Inflammatory macrophage treated with lipopolysaccharide for 1 hour (primary cell): ENCODE data around the gene AHNAK2.
A peak's percentile ranks its signal among the peaks of the same experiment; 100 is the strongest.
"Not testable (repeated sequence)": the region's sequence is repeated elsewhere in the genome, so short reads cannot be mapped to it uniquely, and the experiment has no call there.

Experiments used
- DNase-seq, 2 donors: peaks; one replicate each; pipeline ENCODE4 v3.0.0-alpha.2; 2020 to 2022

The AHNAK2 gene

DNA sequence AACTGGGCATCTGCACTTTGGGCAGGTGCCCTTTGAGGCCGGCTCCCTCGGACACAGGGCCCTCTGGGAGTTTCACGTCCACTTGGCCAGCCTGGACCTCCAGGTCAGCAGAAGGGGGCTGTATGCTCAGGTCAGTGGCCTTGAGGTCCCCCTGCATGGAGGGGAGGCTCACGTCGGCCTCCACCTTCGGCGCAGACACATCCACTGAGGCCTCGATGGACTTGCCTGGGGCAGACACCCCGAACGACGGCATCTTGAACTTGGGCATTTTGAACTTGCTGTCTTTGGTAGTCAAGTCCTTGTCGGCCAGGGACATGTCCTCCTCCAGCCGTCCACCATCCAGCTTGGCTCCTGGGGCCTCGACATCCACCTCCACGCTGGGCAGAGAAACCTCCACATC is 27.5 kb downstream of the AHNAK2 start:
- DNase-seq: not testable (repeated sequence)

DNA sequence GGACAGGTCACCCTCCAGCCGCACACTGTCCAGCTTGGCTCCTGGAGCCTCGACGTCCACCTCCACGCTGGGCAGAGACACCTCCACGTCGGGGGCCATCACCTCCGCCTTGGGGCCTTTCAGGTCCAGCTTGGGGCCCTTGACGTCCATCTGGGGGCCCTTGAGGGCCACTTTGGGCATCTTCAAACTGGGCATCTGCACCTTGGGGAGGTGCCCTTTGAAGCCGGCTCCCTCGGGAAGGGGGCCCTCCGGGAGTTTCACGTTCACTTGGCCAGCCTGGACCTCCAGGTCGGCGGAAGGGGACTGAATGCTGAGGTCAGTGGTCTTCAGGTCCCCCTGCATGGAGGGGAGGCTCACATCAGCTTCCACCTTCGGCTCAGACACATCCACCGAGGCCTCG is 28.2 kb downstream of the AHNAK2 start:
- DNase-seq: no peak

DNA sequence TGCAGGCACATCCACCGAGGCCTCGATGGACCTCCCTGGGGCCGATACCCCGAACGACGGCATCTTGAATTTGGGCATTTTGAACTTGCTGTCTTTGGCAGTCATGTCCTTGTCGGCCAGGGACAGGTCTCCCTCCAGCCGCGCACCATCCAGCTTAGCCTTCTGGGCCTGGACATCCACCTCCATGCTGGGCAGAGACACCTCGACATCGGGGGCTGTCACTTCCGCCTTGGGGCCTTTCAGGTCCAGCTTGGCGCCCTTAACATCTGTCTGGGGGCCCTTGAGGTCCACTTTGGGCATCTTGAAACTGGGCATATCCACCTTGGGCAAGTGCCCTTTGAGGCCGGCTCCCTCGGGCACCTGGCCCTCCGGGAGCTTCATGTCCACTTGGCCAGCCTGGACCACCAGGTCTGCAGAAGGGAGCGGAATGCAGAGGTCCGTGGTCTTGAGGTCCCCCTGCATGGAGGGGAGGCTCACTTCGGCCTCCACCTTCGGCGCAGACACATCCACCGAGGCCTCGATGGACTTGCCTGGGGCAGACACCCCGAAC is 28.7 kb downstream of the AHNAK2 start:
- DNase-seq: not testable (repeated sequence)

DNA sequence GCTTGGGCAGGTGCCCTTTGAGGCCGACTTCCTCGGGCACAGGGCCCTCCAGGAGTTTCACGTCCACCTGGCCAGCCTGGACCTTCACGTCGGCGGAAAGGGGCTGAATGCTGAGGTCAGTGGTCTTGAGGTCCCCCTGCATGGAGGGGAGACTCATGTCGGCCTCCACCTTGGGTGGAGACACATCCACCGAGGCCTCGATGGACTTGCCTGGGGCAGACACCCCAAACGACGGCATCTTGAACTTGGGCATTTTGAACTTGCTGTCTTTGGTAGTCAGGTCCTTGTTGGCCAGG is 29.5 kb downstream of the AHNAK2 start:
- DNase-seq: no peak

DNA sequence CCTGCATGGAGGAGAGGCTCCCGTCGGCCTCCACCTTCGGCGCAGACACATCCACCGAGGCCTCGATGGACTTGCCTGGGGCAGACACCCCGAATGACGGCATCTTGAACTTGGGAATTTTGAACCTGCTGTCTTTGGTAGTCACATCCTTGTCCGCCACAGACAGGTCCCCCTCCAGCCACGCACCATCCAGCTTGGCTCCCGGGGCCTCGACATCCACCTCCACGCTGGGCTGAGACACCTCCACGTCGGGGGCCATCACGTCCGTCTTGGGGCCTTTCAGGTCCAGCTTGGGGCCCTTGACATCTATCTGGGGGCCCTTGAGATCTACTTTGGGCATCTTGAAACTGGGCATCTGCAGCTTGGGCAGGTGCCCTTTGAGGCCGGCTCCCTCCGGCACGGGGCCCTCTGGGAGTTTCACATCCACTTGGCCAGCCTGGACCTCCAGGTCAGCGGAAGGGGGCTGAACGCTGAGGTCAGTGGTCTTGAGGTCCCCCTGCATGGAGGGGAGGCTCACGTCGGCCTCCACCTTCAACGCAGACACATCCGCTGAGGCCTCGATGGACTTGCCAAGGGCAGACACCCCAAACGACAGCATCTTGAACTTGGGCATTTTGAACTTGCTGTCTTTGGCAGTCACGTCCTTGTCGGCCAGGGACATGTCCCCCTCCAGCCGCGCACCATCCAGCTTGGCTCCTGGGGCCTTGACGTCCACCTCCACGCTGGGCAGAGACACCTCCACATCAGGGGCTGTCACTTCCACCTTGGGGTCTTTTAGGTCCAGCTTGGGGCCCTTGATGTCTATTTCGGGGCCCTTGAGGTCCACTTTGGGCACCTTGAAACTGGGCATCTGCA is 30.1 kb downstream of the AHNAK2 start:
- DNase-seq: not testable (repeated sequence)

DNA sequence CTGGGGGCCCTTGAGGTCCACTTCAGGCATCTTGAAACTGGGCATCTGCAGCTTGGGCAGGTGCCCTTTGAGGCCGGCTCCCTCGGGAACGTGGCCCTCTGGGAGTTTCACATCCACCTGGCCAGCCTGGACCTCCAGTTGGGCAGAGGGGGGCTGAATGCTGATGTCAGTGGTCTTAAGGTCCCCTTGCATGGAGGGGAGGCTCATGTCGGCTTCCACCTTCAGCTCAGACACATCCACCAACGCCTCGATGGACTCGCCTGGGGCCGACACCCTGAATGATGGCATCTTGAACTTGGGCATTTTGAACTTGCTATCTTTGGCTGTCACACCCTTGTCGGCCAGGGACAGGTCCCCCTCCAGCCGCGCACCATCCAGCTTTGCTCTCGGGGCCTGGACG is 31.0 kb downstream of the AHNAK2 start:
- DNase-seq: not testable (repeated sequence)

DNA sequence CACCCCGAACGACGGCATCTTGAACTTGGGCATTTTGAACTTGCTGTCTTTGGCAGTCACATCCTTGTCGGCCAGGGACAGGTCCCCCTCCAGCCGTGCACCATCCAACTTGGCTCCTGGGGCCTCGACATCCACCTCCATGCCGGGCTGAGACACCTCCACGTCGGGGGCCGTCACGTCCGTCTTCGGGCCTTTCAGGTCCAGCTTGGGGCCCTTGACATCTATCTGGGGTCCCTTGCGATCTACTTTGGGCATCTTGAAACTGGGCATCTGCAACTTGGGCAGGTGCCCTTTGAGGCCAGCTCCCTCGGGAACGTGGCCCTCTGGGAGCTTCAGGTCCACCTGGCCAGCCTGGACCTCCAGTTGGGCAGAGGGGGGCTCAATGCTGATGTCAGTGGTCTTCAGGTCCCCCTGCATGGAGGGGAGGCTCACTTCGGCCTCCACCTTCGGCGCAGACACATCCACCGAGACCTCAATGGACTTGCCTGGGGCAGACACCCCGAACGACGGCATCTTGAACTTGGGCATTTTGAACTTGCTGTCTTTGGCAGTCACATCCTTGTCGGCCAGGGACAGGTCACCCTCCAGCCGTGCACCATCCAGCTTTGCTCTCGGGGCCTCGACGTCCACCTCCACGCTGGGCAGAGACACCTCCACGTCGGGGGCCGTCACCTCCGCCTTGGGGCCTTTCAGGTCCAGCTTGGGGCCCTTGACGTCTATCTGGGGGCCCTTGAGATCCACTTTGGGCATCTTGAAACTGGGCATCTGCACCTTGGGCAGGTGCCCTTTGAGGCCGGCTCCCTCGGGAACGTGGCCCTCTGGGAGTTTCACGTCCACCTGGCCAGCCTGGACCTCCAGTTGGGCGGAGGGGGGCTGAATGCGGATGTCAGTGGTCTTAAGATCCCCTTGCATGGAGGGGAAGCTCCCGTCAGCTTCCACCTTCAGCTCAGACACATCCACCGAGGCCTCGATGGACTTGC is 31.9 kb downstream of the AHNAK2 start:
- DNase-seq: not testable (repeated sequence)

DNA sequence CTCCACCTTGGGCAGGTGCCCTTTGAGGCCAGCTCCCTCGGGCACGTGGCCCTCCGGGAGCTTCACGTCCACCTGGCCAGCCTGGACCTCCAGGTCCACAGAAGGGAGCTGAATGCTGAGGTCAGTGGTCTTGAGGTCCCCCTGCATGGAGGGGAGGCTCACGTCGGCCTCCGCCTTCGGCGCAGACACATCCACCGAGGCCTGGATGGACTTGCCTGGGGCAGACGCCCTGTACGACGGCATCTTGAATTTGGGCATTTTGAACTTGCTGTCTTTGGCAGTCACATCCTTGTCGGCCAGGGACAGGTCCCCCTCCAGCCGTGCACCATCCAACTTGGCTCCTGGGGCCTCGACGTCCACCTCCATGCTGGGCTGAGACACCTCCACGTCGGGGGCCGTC is 32.9 kb downstream of the AHNAK2 start:
- not testable (repeated sequence) for DNase-seq

DNA sequence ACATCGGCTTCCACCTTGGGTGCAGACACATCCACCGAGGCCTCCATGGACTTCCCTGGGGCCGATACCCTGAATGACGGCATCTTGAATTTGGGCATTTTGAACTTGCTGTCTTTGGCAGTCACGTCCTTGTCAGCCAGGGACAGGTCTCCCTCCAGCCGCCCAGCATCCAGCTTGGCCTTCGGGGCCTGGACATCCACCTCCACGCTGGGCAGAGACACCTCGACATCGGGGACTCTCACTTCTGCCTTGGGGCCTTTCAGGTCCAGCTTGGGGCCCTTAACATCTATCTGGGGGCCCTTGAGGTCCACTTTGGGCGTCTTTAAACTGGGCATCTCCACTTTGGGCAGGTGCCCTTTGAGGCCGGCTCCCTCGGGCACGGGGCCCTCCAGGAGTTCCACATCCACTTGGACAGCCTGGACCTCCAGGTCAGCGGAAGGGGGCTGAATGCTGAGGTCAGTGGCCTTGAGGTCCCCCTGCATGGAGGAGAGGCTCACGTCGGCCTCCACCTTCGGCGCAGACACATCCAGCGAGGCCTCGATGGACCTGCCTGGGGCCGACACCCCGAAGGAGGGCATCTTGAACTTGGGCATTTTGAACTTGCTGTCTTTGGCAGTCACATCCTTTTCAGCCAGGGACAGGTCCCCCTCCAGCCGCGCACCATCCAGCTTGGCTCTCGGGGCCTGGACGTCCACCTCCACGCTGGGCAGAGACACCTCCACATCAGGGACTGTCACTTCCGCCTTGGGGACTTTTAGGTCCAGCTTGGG is 33.6 kb downstream of the AHNAK2 start:
- not testable (repeated sequence) for DNase-seq

DNA sequence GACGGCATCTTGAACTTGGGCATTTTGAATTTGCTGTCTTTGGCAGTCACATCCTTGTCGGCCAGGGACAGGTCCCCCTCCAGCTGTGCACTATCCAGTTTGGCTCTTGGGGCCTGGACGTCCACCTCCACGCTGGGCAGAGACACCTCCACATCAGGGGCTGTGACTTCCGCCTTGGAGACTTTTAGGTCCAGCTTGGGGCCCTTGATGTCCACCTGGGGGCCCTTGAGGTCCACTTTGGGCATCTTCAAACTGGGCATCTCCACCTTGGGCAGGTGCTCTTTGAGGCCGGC is 34.2 kb downstream of the AHNAK2 start:
- DNase-seq: not testable (repeated sequence)

DNA sequence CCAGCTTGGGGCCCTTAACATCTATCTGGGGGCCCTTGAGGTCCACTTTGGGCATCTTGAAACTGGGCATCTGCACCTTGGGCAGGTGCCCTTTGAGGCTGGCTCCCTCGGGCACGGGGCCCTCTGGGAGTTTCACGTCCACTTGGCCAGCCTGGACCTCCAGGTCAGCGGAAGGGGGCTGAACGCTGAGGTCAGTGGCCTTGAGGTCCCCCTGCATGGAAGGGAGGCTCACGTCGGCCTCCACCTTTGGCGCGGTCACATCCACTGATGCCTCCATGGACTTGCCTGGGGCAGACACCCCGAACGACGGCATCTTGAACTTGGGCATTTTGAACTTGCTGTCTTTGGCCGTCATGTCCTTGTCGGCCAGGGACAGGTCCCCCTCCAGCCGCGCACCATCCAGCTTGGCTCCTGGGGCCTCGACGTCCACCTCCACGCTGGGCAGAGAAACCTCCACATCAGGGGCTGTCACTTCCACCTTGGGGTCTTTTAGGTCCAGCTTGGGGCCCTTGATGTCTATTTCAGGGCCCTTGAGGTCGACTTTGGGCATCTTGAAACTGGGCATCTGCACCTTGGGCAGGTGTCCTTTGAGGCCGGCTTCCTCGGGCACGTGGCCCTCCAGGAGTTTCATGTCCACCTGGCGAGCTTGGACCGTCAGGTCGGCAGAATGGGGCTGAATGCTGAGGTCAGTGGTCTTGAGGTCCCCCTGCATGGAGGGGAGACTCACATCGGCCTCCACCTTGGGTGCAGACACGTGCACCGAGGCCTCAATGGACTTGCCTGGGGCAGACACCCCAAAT is 34.8 kb downstream of the AHNAK2 start:
- not testable (repeated sequence) for DNase-seq

DNA sequence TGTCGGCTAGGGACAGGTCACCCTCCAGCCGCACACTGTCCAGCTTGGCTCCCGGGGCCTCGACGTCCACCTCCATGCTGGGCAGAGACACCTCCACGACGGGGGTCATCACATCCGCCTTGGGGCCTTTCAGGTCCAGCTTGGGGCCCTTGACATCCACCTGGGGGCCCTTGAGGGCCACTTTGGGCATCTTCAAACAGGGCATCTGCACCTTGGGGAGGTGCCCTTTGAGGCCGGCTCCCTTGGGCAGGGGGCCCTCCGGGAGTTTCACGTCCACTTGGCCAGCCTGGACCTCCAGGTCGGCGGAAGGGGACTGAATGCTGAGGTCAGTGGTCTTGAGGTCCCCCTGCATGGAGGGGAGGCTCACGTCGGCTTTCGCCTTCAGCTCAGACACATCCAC is 35.6 kb downstream of the AHNAK2 start:
- no peak for DNase-seq

DNA sequence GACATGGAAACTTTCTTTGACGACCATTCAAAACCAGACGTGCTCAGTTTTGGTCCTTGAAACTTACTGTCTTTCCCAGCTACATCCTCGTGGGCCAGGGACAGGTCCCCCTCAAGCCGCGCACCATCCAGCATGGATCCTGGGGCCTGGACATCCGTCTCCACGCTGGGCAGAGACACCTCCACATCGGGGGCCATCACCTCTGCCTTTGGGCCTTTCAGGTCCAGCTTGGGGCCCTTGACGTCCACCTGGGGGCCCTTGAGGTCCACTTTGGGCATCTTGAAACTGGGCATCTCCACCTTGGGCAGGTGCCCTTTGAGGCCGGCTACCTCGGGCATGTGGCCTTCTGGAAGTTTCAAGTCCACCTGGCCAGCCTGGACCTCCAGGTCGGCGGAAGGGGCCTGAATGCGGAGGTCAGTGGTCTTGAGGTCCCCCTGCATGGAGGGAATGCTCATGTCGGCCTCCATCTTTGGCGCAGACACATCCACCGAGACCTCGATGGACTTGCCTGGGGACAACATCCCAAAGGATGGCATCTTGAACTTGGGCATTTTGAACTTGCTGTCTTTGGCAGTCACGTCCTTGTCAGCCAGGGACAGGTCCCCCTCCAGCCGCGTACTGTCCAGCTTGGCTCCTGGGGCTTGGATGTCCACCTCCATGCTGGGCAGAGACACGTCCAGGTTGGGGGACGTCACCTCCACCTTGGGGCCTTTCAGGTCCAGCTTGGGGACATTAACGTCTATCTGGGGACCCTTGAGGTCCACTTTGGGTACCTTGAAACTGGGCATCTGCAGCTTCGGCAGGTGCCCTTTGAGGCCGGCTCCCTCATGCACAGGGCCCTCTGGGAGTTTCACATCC is 36.4 kb downstream of the AHNAK2 start:
- no peak for DNase-seq

DNA sequence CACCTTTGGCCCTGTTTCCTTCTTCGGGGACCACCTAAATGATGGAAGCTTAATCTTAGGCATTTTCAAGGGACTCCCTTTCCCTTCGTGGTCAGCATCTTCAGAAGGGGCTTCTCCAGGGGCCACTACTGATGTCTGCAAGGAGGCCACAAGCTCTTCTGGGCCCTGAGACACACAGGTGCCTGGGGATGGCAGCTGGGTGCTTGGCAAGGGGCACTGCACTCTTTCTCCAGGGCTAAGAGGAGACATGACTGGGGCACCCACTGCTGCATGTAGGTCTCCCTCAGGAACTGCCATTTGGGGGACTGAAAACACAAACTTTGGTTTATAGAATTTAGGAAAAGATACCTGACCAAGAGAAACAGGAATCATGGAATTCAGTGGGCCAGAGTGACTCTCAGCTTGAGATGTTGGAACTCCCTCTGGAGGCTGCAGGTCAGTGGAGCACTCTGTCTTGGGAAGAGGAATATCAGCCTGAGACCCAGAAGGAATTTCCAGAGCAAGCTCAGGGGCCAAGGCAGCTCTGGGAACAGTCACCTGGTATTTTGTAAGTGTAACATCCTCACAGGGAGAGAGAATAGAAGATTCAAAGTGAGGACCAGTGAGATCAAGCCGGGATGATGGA is 37.5 kb downstream of the AHNAK2 start:
- DNase-seq: no peak

DNA sequence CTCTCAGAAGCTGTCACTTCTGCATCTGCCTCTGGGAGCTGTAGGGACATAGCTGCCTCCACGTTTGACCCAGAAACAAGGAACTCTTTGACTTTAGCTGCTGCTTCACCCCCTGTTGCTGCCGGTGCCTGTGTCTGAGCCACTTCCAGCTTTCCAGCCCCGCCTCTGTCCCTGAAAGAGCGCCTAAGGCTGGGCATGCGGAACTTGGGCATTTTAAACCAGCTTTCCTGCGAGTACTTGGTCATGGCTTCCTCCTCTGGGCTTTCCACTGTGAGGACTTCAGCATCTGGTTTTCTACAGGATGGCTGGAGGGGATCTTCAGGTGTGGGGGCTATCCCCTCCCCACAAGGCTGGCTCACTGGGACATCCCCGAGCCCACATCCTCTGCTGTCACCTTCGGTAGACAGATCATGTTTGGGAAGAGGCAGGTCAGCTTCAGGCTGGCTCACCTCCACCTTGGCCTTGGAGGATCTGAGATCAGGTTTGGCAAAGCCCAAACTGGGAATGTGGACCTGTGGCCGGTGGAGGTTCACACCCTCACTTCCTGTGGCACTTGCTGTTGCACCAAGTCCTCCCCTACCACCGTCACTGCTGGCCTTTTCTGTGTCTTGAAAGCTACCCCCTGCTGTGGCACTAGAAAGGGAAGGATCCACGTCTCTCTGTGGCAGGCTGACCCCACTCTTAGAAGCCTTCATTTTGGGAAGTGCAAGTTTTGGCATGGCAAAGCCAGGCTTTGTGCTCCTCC is 38.3 kb downstream of the AHNAK2 start:
- peak in 1 of 2 donors; percentile 11 for DNase-seq

DNA sequence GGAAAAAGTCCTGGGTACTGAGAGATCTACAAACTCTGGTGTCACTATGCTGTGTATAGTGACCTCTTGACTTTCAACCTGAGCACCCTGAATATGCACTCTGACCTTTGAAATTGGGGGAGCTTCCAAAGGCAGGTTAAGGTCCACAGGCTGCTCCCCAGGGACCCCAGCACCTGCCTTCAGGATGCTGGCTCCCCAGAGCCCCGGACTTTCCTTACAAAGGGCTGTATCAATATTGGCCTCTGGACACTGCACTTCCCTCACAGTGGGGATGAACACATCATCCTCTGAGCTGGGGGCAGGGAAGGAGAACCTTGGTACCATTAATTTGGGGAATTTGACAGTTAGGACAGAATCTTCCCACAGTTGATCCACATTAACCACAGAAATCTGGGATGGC is 39.2 kb downstream of the AHNAK2 start:
- DNase-seq: no peak

DNA sequence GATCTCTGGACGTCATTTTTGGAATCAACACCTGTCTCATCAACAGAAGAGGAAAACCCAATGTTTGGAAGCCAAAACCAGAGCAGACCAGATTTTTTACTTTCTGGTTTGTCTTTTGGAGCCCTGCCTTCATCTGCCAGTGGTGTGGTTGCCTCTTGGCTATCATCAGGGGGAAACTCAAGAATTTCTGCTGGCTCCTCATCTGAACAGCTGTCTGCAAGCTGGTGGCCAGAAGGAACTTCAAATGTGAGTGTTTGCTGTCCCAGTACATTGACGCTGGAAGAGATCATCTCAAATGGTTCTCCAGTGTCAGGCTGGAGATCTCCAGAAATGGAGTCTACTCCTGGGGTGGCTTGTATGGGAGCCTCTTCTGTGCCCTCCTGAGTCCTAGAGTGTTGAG is 39.7 kb downstream of the AHNAK2 start:
- no peak for DNase-seq

DNA sequence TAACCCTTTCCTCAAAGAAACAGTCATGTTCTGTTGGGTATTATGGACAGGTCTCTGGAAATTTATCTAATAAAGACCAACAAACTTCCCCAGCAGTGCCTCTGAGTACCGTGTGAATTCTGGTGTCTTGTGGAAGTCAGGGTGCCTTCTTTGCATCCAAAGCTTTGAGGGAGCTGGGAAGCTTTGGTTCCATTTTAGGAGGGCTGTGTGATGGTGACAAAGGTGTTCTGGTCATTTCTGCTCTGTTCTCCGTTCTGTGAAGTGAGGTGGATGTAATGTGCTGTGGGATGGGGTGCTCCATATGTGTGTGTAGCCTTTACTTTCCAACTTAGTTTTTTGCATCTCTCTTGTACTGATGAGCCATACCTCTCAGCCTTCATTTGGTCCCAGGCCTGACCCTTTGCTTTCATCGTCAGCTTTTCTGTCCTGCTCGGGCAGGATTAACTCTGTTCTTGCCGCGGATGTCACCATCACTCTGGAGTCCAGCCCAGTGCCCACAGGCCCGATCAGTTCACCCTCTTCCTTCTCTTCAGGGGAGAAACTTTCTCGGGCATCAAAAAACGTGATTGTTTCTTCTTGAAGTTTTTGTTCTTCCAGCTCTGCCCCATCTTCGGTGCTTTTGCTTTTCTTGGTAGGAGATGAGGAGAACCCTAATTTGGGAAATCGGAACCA is 40.3 kb downstream of the AHNAK2 start:
- DNase-seq: no peak

DNA sequence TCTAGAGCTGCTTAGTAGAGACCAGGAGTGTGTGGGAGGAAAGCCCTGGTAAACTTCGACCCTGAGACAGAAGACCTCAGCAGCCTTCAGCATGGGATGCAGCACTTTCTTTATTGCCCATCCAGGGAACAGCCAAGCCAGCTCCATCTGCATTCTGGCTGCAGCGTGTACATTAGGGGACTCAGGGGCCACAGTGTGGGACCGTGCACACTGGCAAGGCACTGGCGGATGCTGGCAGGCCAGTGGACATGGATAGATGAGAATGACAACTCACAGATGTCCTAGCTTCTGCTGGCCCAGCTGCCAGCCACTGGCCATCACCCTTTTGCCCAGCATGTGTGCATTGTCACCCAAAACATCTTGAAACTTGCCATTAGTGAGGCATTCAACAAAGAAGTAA is 41.0 kb downstream of the AHNAK2 start:
- DNase-seq: no peak
